ENCODE data around the gene TNFRSF13B. TPM values are rescaled to one million over a fixed set of nuclear protein-coding genes. Genes with fewer than 3 reads are reported as not detected.
"Not testable (repeated sequence)": the region's sequence is repeated elsewhere in the genome, so short reads cannot be mapped to it uniquely, and the experiment has no call there.

The TNFRSF13B gene
- total and polyA plus RNA-seq, 4 donors = not detected

- not testable (repeated sequence) for H3K36me3 ChIP-seq (ENCODE audit: control insufficient read depth, insufficient read depth, low read length); H3K4me3 ChIP-seq (ENCODE audit: low read depth, low read length); H3K4me1 ChIP-seq (ENCODE audit: control insufficient read depth, insufficient read depth, low read length); H3K9me3 ChIP-seq (ENCODE audit: control insufficient read depth, insufficient read depth, low read length); H3K27ac ChIP-seq (ENCODE audit: low read depth, low read length); DNase-seq (ENCODE audit: low read depth in 4 of 6, low spot score in 6 of 6); H3K27me3 ChIP-seq (ENCODE audit: control insufficient read depth, insufficient read depth, low read length)
- 95% methylated on average over 8 of the region's 11 CpGs for WGBS (ENCODE audit: insufficient coverage)
Observed at GRCh38 chr17:16996726-16997125, 24.8 kb upstream of the TNFRSF13B start.

GRCh38 chr17:16995930-16996329 lies 24.0 kb upstream of the TNFRSF13B start:
- H3K27ac ChIP-seq (ENCODE audit: low read depth, low read length) = no peak overlapping the region
- no peaks in the 10 kb centered on the region for H3K36me3 ChIP-seq (ENCODE audit: control insufficient read depth, insufficient read depth, low read length)
- DNase-seq (ENCODE audit: low read depth in 4 of 6, low spot score in 6 of 6) = no peak
- H3K4me3 ChIP-seq (ENCODE audit: low read depth, low read length) = no peak overlapping the region
- H3K27me3 ChIP-seq (ENCODE audit: control insufficient read depth, insufficient read depth, low read length) = no peaks in the 10 kb centered on the region
- H3K4me1 ChIP-seq (ENCODE audit: control insufficient read depth, insufficient read depth, low read length) = peaks cover 7% of the 10 kb centered on the region
- WGBS (ENCODE audit: insufficient coverage) = 97% methylated on average over 6 of the region's 7 CpGs
- H3K9me3 ChIP-seq (ENCODE audit: control insufficient read depth, insufficient read depth, low read length) = no peaks in the 10 kb centered on the region

GRCh38 chr17:16994631-16995030 lies 22.7 kb upstream of the TNFRSF13B start:
- H3K36me3 ChIP-seq (ENCODE audit: control insufficient read depth, insufficient read depth, low read length) = no peaks in the 10 kb centered on the region
- no peaks in the 10 kb centered on the region for H3K9me3 ChIP-seq (ENCODE audit: control insufficient read depth, insufficient read depth, low read length)
- H3K4me1 ChIP-seq (ENCODE audit: control insufficient read depth, insufficient read depth, low read length) = peaks cover 7% of the 10 kb centered on the region
- no peak for DNase-seq (ENCODE audit: low read depth in 4 of 6, low spot score in 6 of 6)
- no peak overlapping the region for H3K27ac ChIP-seq (ENCODE audit: low read depth, low read length)
- no peaks in the 10 kb centered on the region for H3K27me3 ChIP-seq (ENCODE audit: control insufficient read depth, insufficient read depth, low read length)
- no peak overlapping the region for H3K4me3 ChIP-seq (ENCODE audit: low read depth, low read length)
- WGBS (ENCODE audit: insufficient coverage) = 71% methylated on average over 1 of the region's 2 CpGs

- Histone ChIP-seq H3K4me3 (ENCODE audit: low read depth, low read length) (no peak overlapping the region), H3K9me3 (ENCODE audit: control insufficient read depth, insufficient read depth, low read length) (no peaks in the 10 kb centered on the region), H3K27ac (ENCODE audit: low read depth, low read length) (no peak overlapping the region), H3K27me3 (ENCODE audit: control insufficient read depth, insufficient read depth, low read length) (no peaks in the 10 kb centered on the region), H3K36me3 (ENCODE audit: control insufficient read depth, insufficient read depth, low read length) (no peaks in the 10 kb centered on the region), H3K4me1 (ENCODE audit: control insufficient read depth, insufficient read depth, low read length) (peaks cover 7% of the 10 kb centered on the region)
- 12% methylated on average over 13 of the region's 16 CpGs for WGBS (ENCODE audit: insufficient coverage)
- peak in 5 of 6 donors; percentile 40 to 88 (median 54) for DNase-seq (ENCODE audit: low read depth in 4 of 6, low spot score in 6 of 6)
Observed at GRCh38 chr17:16991349-16992009, 19.6 kb upstream of the TNFRSF13B start.

- WGBS (ENCODE audit: insufficient coverage) = 89% methylated on average over 11 of the region's 11 CpGs
- Histone ChIP-seq H3K27ac (ENCODE audit: low read depth, low read length) (no peak overlapping the region), H3K27me3 (ENCODE audit: control insufficient read depth, insufficient read depth, low read length) (no peaks in the 10 kb centered on the region), H3K36me3 (ENCODE audit: control insufficient read depth, insufficient read depth, low read length) (no peaks in the 10 kb centered on the region), H3K9me3 (ENCODE audit: control insufficient read depth, insufficient read depth, low read length) (no peaks in the 10 kb centered on the region), H3K4me3 (ENCODE audit: low read depth, low read length) (no peak overlapping the region), H3K4me1 (ENCODE audit: control insufficient read depth, insufficient read depth, low read length) (peaks cover 7% of the 10 kb centered on the region)
- no peak for DNase-seq (ENCODE audit: low read depth in 4 of 6, low spot score in 6 of 6)
Observed at GRCh38 chr17:16989953-16990860, 18.3 kb upstream of the TNFRSF13B start.

GRCh38 chr17:16989230-16989952 lies 17.5 kb upstream of the TNFRSF13B start:
- Histone ChIP-seq H3K27me3 (ENCODE audit: control insufficient read depth, insufficient read depth, low read length) (no peaks in the 10 kb centered on the region), H3K27ac (ENCODE audit: low read depth, low read length) (no peak overlapping the region), H3K4me3 (ENCODE audit: low read depth, low read length) (no peak overlapping the region), H3K9me3 (ENCODE audit: control insufficient read depth, insufficient read depth, low read length) (no peaks in the 10 kb centered on the region), H3K4me1 (ENCODE audit: control insufficient read depth, insufficient read depth, low read length) (peaks cover 7% of the 10 kb centered on the region), H3K36me3 (ENCODE audit: control insufficient read depth, insufficient read depth, low read length) (no peaks in the 10 kb centered on the region)
- 94% methylated on average over 9 of the region's 12 CpGs for WGBS (ENCODE audit: insufficient coverage)
- DNase-seq (ENCODE audit: low read depth in 4 of 6, low spot score in 6 of 6) = no peak

GRCh38 chr17:16988749-16989229 lies 16.9 kb upstream of the TNFRSF13B start:
- no peak for DNase-seq (ENCODE audit: low read depth in 4 of 6, low spot score in 6 of 6)
- WGBS (ENCODE audit: insufficient coverage) = 76% methylated on average over 9 of the region's 10 CpGs
- Histone ChIP-seq H3K36me3 (ENCODE audit: control insufficient read depth, insufficient read depth, low read length) (no peaks in the 10 kb centered on the region), H3K4me3 (ENCODE audit: low read depth, low read length) (no peak overlapping the region), H3K27ac (ENCODE audit: low read depth, low read length) (no peak overlapping the region), H3K9me3 (ENCODE audit: control insufficient read depth, insufficient read depth, low read length) (no peaks in the 10 kb centered on the region), H3K27me3 (ENCODE audit: control insufficient read depth, insufficient read depth, low read length) (no peaks in the 10 kb centered on the region), H3K4me1 (ENCODE audit: control insufficient read depth, insufficient read depth, low read length) (peaks cover 7% of the 10 kb centered on the region)

GRCh38 chr17:16987830-16988601 lies 16.1 kb upstream of the TNFRSF13B start:
- peak overlapping the region; percentile 57 for H3K27ac ChIP-seq (ENCODE audit: low read depth, low read length)
- 55% methylated on average over 10 of the region's 11 CpGs for WGBS (ENCODE audit: insufficient coverage)
- peaks cover 7% of the 10 kb centered on the region for H3K4me1 ChIP-seq (ENCODE audit: control insufficient read depth, insufficient read depth, low read length)
- H3K9me3 ChIP-seq (ENCODE audit: control insufficient read depth, insufficient read depth, low read length) = no peaks in the 10 kb centered on the region
- no peaks in the 10 kb centered on the region for H3K36me3 ChIP-seq (ENCODE audit: control insufficient read depth, insufficient read depth, low read length)
- peak in 1 of 6 donors; percentile 42 for DNase-seq (ENCODE audit: low read depth in 4 of 6, low spot score in 6 of 6)
- no peaks in the 10 kb centered on the region for H3K27me3 ChIP-seq (ENCODE audit: control insufficient read depth, insufficient read depth, low read length)
- H3K4me3 ChIP-seq (ENCODE audit: low read depth, low read length) = no peak overlapping the region

All from spinal cord (tissue), 10 donors.